Measurements from ENCODE around the gene LIN7B. TPM values are rescaled to one million over a fixed set of nuclear protein-coding genes. Genes with fewer than 3 reads are reported as not detected.

Gene LIN7B
- total RNA-seq, 4 donors from 2014 or later, result 15.7 to 24.9 (median 19.6) TPM

DNA sequence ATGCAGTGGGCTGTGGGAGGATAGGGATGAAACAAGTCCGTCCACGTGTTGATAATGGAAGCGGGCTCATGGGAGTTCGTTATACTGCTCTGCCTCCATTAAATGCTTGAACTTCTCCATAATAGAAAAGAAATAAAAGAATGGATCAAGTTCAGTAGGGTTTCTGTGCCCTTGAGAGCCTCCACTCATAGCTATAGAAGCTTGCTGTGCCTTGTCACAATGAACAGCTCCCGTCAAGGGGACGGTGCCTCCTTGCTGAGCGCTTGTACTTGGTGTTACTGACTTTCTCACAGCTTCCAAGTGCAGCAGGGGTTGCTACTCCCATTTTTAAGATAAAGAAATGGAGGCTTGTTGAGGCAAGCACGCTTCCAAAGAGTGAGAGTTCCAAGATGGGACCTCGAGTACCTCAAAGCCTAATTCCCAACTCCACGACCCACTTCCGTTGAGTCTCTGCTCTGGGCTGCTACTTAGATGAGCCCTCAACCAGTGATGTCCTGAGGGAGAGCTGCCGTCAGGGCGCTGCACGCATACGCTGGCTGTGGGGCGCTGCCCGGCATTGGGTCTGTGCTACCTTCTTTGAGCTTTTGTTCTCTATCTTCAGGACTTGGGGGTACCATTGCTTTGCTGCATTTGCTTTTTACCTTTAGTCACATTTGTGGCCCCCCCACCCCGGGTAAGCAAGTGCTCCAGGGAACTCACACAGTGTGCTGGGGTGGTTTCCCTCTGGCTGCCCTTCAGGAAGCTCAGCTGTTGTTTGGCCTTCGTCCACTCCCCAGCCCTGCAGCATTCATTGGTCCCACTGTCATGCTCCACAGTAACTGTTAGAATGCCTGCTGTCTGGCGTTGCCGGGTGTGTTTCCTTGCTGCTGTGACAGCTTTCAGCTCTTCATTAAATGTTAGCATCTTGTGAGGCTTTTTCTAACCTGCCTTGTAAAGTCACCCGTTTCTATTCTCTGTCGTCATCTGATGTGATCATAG lies 19.4 kb upstream of the LIN7B start:
- Histone ChIP-seq H3K9me3 (no peaks in the 10 kb centered on the region), H3K4me3 (no peak overlapping the region), H3K27ac (no peak overlapping the region), H3K27me3 (no peaks in the 10 kb centered on the region), H3K36me3 (peaks cover 8 to 100% (median 49%) of the 10 kb centered on the region in 3 donors), H3K4me1 (peaks cover 0 to 20% (median 0%) of the 10 kb centered on the region in 4 donors)
- 70 to 74% methylated on average over 23 of the region's 23 CpGs for WGBS, 2 donors
- DNase-seq (ENCODE audit: low spot score in 2 of 2), result no peak
- TF ChIP-seq, protein P1, sequence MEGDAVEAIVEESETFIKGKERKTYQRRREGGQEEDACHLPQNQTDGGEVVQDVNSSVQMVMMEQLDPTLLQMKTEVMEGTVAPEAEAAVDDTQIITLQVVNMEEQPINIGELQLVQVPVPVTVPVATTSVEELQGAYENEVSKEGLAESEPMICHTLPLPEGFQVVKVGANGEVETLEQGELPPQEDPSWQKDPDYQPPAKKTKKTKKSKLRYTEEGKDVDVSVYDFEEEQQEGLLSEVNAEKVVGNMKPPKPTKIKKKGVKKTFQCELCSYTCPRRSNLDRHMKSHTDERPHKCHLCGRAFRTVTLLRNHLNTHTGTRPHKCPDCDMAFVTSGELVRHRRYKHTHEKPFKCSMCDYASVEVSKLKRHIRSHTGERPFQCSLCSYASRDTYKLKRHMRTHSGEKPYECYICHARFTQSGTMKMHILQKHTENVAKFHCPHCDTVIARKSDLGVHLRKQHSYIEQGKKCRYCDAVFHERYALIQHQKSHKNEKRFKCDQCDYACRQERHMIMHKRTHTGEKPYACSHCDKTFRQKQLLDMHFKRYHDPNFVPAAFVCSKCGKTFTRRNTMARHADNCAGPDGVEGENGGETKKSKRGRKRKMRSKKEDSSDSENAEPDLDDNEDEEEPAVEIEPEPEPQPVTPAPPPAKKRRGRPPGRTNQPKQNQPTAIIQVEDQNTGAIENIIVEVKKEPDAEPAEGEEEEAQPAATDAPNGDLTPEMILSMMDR (IDR thresholded peaks at IDR 0.05), result no peak
- TF ChIP-seq EP300 (IDR thresholded peaks at IDR 0.05) (no peak), POLR2A (IDR thresholded peaks at IDR 0.05) (no peak)

DNA sequence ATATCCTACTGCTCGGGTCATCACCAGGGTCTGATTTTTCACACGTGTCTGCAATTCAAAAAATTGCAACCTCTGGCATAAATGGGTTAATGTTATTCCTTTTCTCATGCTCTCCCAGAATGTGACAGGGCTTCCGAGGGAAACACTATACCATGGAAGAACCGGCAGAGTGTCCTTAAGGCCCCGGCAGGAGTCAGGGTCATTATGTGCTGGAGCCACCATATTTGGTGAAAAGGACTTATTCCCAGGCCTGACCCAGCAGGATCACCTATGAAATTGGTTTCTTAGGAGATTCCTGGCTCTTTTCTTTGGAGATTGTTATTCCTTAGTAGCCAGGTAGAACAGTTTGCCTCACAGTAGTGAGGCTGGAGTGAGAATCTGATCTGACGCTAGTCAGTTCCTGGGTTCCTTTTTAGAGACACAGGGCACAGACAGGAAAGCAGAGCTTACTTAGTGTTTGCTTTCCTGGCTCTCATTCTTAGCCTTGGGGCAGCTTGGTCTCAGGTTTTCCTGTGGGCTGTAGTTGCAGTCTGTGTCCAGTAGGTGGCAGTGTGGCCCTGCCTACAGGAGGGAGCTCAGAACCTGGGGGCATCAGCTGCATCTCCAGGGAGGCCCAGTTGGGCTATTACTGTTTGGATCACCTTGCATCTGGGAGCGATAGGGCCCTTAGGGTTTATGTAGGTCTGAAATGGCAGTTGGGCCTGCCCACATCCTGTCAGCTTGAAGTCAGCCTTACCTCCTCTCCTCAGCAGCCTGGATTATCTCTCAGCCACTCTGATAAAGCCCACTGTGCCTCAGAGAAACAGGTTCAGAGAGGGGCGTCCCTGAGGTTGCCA lies 16.5 kb upstream of the LIN7B start:
- Histone ChIP-seq H3K4me3 (no peak overlapping the region), H3K27me3 (no peaks in the 10 kb centered on the region), H3K9me3 (no peaks in the 10 kb centered on the region), H3K27ac (no peak overlapping the region), H3K4me1 (peaks cover 0 to 20% (median 0%) of the 10 kb centered on the region in 4 donors), H3K36me3 (peaks cover 10 to 100% (median 47%) of the 10 kb centered on the region in 3 donors)
- 48 to 53% methylated on average over 8 of the region's 8 CpGs for WGBS, 2 donors
- TF ChIP-seq, protein P1 (IDR thresholded peaks at IDR 0.05), result peak; percentile 92 to 100 (median 99)
- TF ChIP-seq EP300 (IDR thresholded peaks at IDR 0.05) (no peak), POLR2A (IDR thresholded peaks at IDR 0.05) (no peak)
- DNase-seq (ENCODE audit: low spot score in 2 of 2), result peak; percentile 33 to 71

GRCh38 chr19:49098795-49099194 lies 15.4 kb upstream of the LIN7B start:
- no peak for DNase-seq (ENCODE audit: low spot score in 2 of 2)
- Histone ChIP-seq H3K4me1 (peaks cover 0 to 20% (median 0%) of the 10 kb centered on the region in 4 donors), H3K9me3 (no peaks in the 10 kb centered on the region), H3K4me3 (no peak overlapping the region), H3K36me3 (peaks cover 6 to 100% (median 46%) of the 10 kb centered on the region in 3 donors), H3K27me3 (no peaks in the 10 kb centered on the region), H3K27ac (no peak overlapping the region)
- no peak for TF ChIP-seq POLR2A (IDR thresholded peaks at IDR 0.05)
- TF ChIP-seq, protein P1 (IDR thresholded peaks at IDR 0.05), result no peak
- TF ChIP-seq EP300 (IDR thresholded peaks at IDR 0.05), result no peak
- 77 to 83% methylated on average over 4 of the region's 4 CpGs for WGBS, 2 donors

DNA sequence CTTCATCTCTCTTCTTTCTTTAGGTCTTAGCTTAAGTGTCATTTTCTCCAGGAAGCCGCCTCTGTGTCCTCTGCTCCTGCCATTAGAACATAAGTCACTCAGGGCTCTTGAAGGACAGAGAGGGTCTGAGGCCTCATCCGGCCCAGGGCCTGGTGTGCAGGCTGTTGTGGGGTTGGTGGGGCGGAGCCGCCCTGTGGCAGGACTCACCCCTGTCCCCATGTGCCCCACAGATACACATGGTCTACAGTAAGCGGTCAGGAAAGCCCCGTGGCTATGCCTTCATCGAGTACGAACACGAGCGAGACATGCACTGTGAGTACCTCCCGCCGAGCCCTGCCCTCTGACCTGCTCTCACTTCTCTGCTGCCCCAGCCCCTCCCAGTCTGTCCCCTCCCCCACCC lies 13.0 kb upstream of the LIN7B start:
- TF ChIP-seq POLR2A (IDR thresholded peaks at IDR 0.05) (no peak), EP300 (IDR thresholded peaks at IDR 0.05) (no peak)
- TF ChIP-seq, protein P1 (IDR thresholded peaks at IDR 0.05), result no peak
- WGBS, 2 donors, result 82 to 84% methylated on average over 12 of the region's 12 CpGs
- peaks cover 6 to 100% (median 60%) of the 10 kb centered on the region in 3 donors for H3K36me3 ChIP-seq
- H3K27me3 ChIP-seq, result no peaks in the 10 kb centered on the region
- H3K4me1 ChIP-seq, result peaks cover 0 to 10% (median 0%) of the 10 kb centered on the region in 4 donors
- DNase-seq (ENCODE audit: low spot score in 2 of 2), result no peak
- H3K9me3 ChIP-seq, result no peaks in the 10 kb centered on the region
- no peak overlapping the region for H3K4me3 ChIP-seq
- no peak overlapping the region for H3K27ac ChIP-seq

Measured in tibial nerve (tissue), 4 donors.